H1 (cell line): ENCODE measurements around the gene MBTPS1. TPM values are rescaled to one million over a fixed set of nuclear protein-coding genes. Genes with fewer than 3 reads are reported as not detected.

ENCODE experiments used
- CTCF ChIA-PET: fragments of 300-600 bp; sonication (Branson Sonifier 250); formaldehyde crosslinking; loops from one replicate; lab custom pipeline; 2021; ENCODE audit not compliant: partially characterized antibody; lab: Charles Lee
- POLR2A ChIA-PET: fragments of 300-600 bp; sonication (Branson Sonifier 250); formaldehyde crosslinking; loops from one replicate; lab custom pipeline; 2021; ENCODE audit warnings: inconsistent platforms; ENCODE audit not compliant: partially characterized antibody; lab: Charles Lee
- DNase-seq, 2 experiments: peaks; one replicate each; pipeline versions ENCODE4 v3.0.0 to v3.0.0-alpha.2; 2010 to 2022; ENCODE audit warnings: low spot score in 2 of 2, low read depth in 1 of 2, mixed read lengths in 1 of 2
- FAIRE-seq: peaks from 2 replicates; lab custom pipeline; 2011; peaks lifted over from hg19 to GRCh38; lab: Jason Lieb, UNC
- H2AFZ ChIP-seq: 2 replicates; pipeline ENCODE4 v1.8.1; 2012; ENCODE audit warnings: low read length, inconsistent platforms
- H2AK5ac ChIP-seq: 2 replicates; pipeline ENCODE4 v1.6.1; 2013; ENCODE audit warnings: low read depth, low read length
- H2BK120ac ChIP-seq: replicated peaks from 2 replicates; pipeline ENCODE3; 2013; ENCODE audit warnings: low read depth, low read length, inconsistent platforms
- H2BK12ac ChIP-seq: 2 replicates; pipeline ENCODE4 v1.6.1; 2013; ENCODE audit warnings: low read depth, low read length
- H2BK15ac ChIP-seq: 2 replicates; pipeline ENCODE4 v1.6.1; 2013; ENCODE audit warnings: low read length
- H2BK20ac ChIP-seq: 2 replicates; pipeline ENCODE4 v1.6.1; 2013; ENCODE audit warnings: low read length
- H2BK5ac ChIP-seq: 2 replicates; pipeline ENCODE4 v1.6.1; 2013; ENCODE audit warnings: low read depth, low read length
- H3K14ac ChIP-seq: 2 replicates; pipeline ENCODE4 v1.6.1; 2013; ENCODE audit warnings: inconsistent platforms; ENCODE audit not compliant: insufficient read length
- H3K18ac ChIP-seq: 2 replicates; pipeline ENCODE4 v1.6.1; 2013; ENCODE audit warnings: low read length; ENCODE audit errors: extremely low read depth
- H3K23ac ChIP-seq: 2 replicates; pipeline ENCODE4 v1.6.1; 2013; ENCODE audit warnings: inconsistent platforms; ENCODE audit not compliant: insufficient read length
- H3K23me2 ChIP-seq: 2 replicates; pipeline ENCODE4 v1.6.1; 2013; ENCODE audit warnings: low read depth, low read length
- H3K27ac ChIP-seq: 2 replicates; pipeline ENCODE4 v1.6.1; 2011; ENCODE audit warnings: low read depth, low read length, inconsistent platforms
- H3K27me3 ChIP-seq, 4 experiments: replicated peaks in 1 of 4; 1 replicate in 1 of 4; 2 replicates in 3 of 4; pipeline versions ENCODE4 v1.6.1 to v1.8.1; 2011 to 2013; ENCODE audit warnings: low read length in 3 of 4, mild to moderate bottlenecking in 3 of 4, inconsistent platforms in 2 of 4, mixed read lengths in 2 of 4, moderate library complexity in 1 of 4; ENCODE audit not compliant: control insufficient read depth in 3 of 4, insufficient read depth in 3 of 4; ENCODE audit errors: extremely low read depth in 1 of 4
- H3K36me3 ChIP-seq, 4 experiments: 2 replicates each; pipeline versions ENCODE4 v1.6.1 to v1.8.1; 2011 to 2013; ENCODE audit warnings: mild to moderate bottlenecking in 4 of 4, low read length in 3 of 4, moderate library complexity in 2 of 4, control low read depth in 1 of 4, inconsistent platforms in 1 of 4; ENCODE audit not compliant: insufficient read depth in 4 of 4, control insufficient read depth in 2 of 4
- H3K4ac ChIP-seq: replicated peaks from 2 replicates; pipeline ENCODE3; 2013; ENCODE audit warnings: low read length, low read depth, mixed read lengths, inconsistent platforms; ENCODE audit not compliant: insufficient read length
- H3K4me1 ChIP-seq, 4 experiments: replicated peaks in 1 of 4; 1 replicate in 1 of 4; 2 replicates in 3 of 4; pipeline versions ENCODE4 v1.6.1 to v1.8.1; 2011 to 2013; ENCODE audit warnings: low read length in 3 of 4, inconsistent platforms in 2 of 4, mixed read lengths in 1 of 4; ENCODE audit not compliant: insufficient read depth in 4 of 4, control insufficient read depth in 3 of 4
- H3K4me2 ChIP-seq, 2 experiments: 2 replicates each; pipeline versions ENCODE4 v1.6.1 to v1.8.1; 2011 to 2013; ENCODE audit warnings: low read depth in 2 of 2, low read length in 2 of 2, control low read depth in 1 of 2, inconsistent platforms in 1 of 2, mild to moderate bottlenecking in 1 of 2; ENCODE audit not compliant: insufficient read depth in 1 of 2
- H3K4me3 ChIP-seq, 4 experiments: fragments of 200-600, 300-600 bp in 1 of 4; sonication (generic), shearing (Covaris generic), sonication (Bioruptor Twin) in 1 of 4; 2 replicates each; pipeline versions ENCODE4 v1.5.1 to v1.8.1; 2011 to 2016; ENCODE audit warnings: low read length in 4 of 4, low read depth in 3 of 4, control low read depth in 2 of 4, inconsistent platforms in 2 of 4, mild to moderate bottlenecking in 2 of 4, mixed read lengths in 1 of 4, moderate library complexity in 1 of 4; ENCODE audit not compliant: insufficient read depth in 2 of 4; ENCODE audit errors: extremely low read depth in 1 of 4
- H3K56ac ChIP-seq: replicated peaks from 2 replicates; pipeline ENCODE3; 2013; ENCODE audit warnings: low read depth, mild to moderate bottlenecking, mixed read lengths, low read length, inconsistent platforms; ENCODE audit not compliant: insufficient read length
- H3K79me1 ChIP-seq: 2 replicates; pipeline ENCODE4 v1.6.1; 2013; ENCODE audit warnings: low read depth, low read length, control low read depth
- H3K79me2 ChIP-seq, 2 experiments: 2 replicates each; pipeline versions ENCODE4 v1.6.1 to v1.8.1; 2012 to 2013; ENCODE audit warnings: low read length in 2 of 2, mild to moderate bottlenecking in 2 of 2, inconsistent platforms in 1 of 2; ENCODE audit not compliant: insufficient read depth in 2 of 2, control insufficient read depth in 1 of 2
- H3K9ac ChIP-seq, 4 experiments: replicated peaks in 1 of 4; 1 replicate in 1 of 4; 2 replicates in 3 of 4; pipeline versions ENCODE4 v1.6.1 to v1.8.1; 2011 to 2013; ENCODE audit warnings: low read depth in 3 of 4, low read length in 3 of 4, control low read depth in 2 of 4, mild to moderate bottlenecking in 2 of 4, moderate library complexity in 2 of 4, inconsistent platforms in 1 of 4; ENCODE audit errors: extremely low read depth in 1 of 4
- H3K9me3 ChIP-seq, 2 experiments: 2 replicates each; pipeline versions ENCODE4 v1.6.1 to v1.8.1; 2012 to 2013; ENCODE audit warnings: mild to moderate bottlenecking in 2 of 2, moderate library complexity in 2 of 2, control low read depth in 1 of 2, inconsistent platforms in 1 of 2, low read depth in 1 of 2, low read length in 1 of 2, mixed read lengths in 1 of 2; ENCODE audit not compliant: insufficient read depth in 2 of 2
- H4K20me1 ChIP-seq, 2 experiments: replicated peaks in 1 of 2; 2 replicates each; pipeline versions ENCODE3 to v1.8.1; 2011 to 2013; ENCODE audit warnings: inconsistent platforms in 2 of 2, low read length in 2 of 2, mild to moderate bottlenecking in 1 of 2; ENCODE audit not compliant: insufficient read depth in 2 of 2, control insufficient read depth in 1 of 2
- H4K5ac ChIP-seq: 2 replicates; pipeline ENCODE4 v1.6.1; 2013; ENCODE audit warnings: low read length, low read depth, mixed read lengths, inconsistent platforms; ENCODE audit not compliant: insufficient read length
- H4K8ac ChIP-seq: 2 replicates; pipeline ENCODE4 v1.8.0; 2013; ENCODE audit warnings: mild to moderate bottlenecking, moderate library complexity, low read length, inconsistent platforms; ENCODE audit not compliant: insufficient read depth; ENCODE audit errors: extremely low read depth
- H4K91ac ChIP-seq: replicated peaks from 2 replicates; pipeline ENCODE3; 2013; ENCODE audit warnings: low read length, mixed read lengths, inconsistent platforms; ENCODE audit not compliant: insufficient read length
- CEBPB ChIP-seq: IDR thresholded peaks from 2 replicates; pipeline ENCODE4 v1.6.1; 2012; ENCODE audit warnings: low read depth, low read length
- SIN3A ChIP-seq, 2 experiments: IDR thresholded peaks in 1 of 2; conservative IDR thresholded peaks in 1 of 2; 2 replicates each; pipeline ENCODE4 v1.6.1; 2011 to 2012; ENCODE audit warnings: low read length in 2 of 2, improper control_type of control experiment in 1 of 2, low read depth in 1 of 2, mild to moderate bottlenecking in 1 of 2
- SUZ12 ChIP-seq: fragments of 200-600 bp; sonication (generic); IDR thresholded peaks from 2 replicates; pipeline ENCODE4 v1.6.1; 2012; ENCODE audit warnings: mild to moderate bottlenecking, inconsistent platforms, low read length, moderate library complexity, mixed read lengths
- TAF7 ChIP-seq: optimal IDR thresholded peaks from 2 replicates; pipeline ENCODE3; 2011; ENCODE audit warnings: low read depth, mild to moderate bottlenecking, inconsistent platforms, low read length, moderate library complexity, borderline replicate concordance
- YY1 ChIP-seq: IDR thresholded peaks from 2 replicates; pipeline ENCODE4 v1.6.1; 2011; ENCODE audit warnings: low read depth, mild to moderate bottlenecking, low read length
- WGBS, 2 experiments: shearing (Covaris generic) in 1 of 2; methylation state at CpG; one replicate each; pipeline versions ENCODE4 v1.1.6 to v1.1.7; 2013 to 2015; ENCODE audit warnings: low lambda C conversion rate in 2 of 2, mixed read lengths in 2 of 2, inconsistent platforms in 1 of 2, low coverage in 1 of 2, missing lambda C conversion rate in 1 of 2; ENCODE audit not compliant: insufficient replicate concordance in 2 of 2, insufficient coverage in 1 of 2, insufficient read length in 1 of 2; ENCODE audit errors: extremely low coverage in 1 of 2, missing lambda C conversion rate in 1 of 2; 5-methylcytosine and 5-hydroxymethylcytosine counted together
- polyA plus RNA-seq, 7 experiments: library from polyadenylated mRNA; depleted of rRNA in 3 of 7; stranded (reverse) in 5 of 7; unstranded in 2 of 7; fragments of >200 nt in 5 of 7; fragments of 200-250 nt in 2 of 7; gene quantifications; 1 replicate in 5 of 7; 2 replicates in 1 of 7; 4 replicates in 1 of 7; pipeline versions ENCODE4 v1.2.1 to v1.2.3, GENCODE V29; 2011 to 2013; ENCODE audit warnings: missing spikeins in 2 of 7, mixed read lengths in 2 of 7
- total RNA-seq: library from RNA; stranded (reverse); fragmentation: NEBNext Ultra II Directional; extraction: Animal tissue kit (Norgen Biotek cat#: 25700); gene quantifications from 2 replicates; pipeline ENCODE4 v1.2.1, GENCODE V29; 2021
- TF ChIP-seq, protein P1 (sequence below): IDR thresholded peaks from 2 replicates; pipeline ENCODE4 v1.6.1; 2012; ENCODE audit warnings: inconsistent platforms

The MBTPS1 gene
- total and polyA plus RNA-seq, 2 of the 8 experiments (the other 6 are each of a cell fraction or from before 2014, with no cell fraction given), result 30.6 to 53.3 TPM

DNA sequence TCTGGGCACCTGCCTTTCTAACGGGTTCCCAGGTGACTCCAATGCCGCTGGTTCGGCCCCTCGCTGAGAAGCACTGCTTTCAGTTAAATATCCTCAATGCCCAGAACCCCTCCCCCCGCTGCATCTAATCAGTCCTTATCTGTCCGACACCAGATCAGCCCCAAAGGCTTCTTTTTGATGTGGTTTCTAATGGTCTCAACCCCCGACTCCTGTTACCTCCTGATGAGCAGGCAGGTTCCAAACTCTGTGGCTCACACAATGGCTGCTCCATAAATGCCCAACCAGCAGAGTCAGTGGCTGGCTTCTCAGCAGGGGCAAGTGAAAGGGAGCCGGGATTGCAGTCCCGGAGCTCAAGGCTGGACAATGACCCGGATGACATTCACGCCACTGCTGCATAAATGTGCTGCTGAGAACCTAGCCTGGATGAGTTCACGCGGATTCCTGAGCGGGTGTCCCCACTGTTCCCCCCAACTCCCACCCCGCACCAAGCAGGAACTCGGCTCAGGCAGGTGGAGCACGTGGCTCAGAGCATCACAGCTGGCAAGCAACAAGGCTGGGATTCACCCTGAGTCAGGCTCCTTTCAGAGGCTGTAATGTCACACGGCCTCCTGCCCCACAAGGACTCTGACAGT lies 73.1 kb downstream of the MBTPS1 start:
- CTCF ChIA-PET, result interaction anchor here (0.7 to 12.8 kb wide), 25 partner anchors 8 to 156 kb away, joined by 3 to 267 read pairs (median 6); partner anchors contain the start of genes MBTPS1 and OSGIN1
- 82% methylated on average over 18 of the region's 18 CpGs; no CpG with 5 or more reads in 1 of the 2 experiments for WGBS, 2 experiments
- no peak overlapping the region for H2BK12ac ChIP-seq

More for the DNA sequence above, 73.1 kb downstream of the MBTPS1 start:
- H3K56ac ChIP-seq, result no peak overlapping the region
- no peak overlapping the region for H2BK15ac ChIP-seq
- no peaks in the 10 kb centered on the region for H3K79me1 ChIP-seq
- H3K4me3 ChIP-seq, result 0 out of 8 replicates have a peak overlapping the region, but pooled peaks of 1 of the 4 experiments have one; percentile 5
- no peak overlapping the region for H3K9ac ChIP-seq
- H4K91ac ChIP-seq, result no peak overlapping the region
- no peak overlapping the region for H3K14ac ChIP-seq
- no peak overlapping the region for H3K18ac ChIP-seq
- peaks cover 0 to 12% (median 9%) of the 10 kb centered on the region in 4 experiments; a peak in 6 of 7 replicates for H3K4me1 ChIP-seq
- FAIRE-seq (no peak), DNase-seq (no peak)
- no peaks in the 10 kb centered on the region for H3K9me3 ChIP-seq
- H4K8ac ChIP-seq, result no peak overlapping the region; the same call in 1 of the 2 replicates
- no peak overlapping the region for H3K23ac ChIP-seq
- no peak overlapping the region for H2BK5ac ChIP-seq
- H2AK5ac ChIP-seq, result no peak overlapping the region
- no peaks in the 10 kb centered on the region for H3K23me2 ChIP-seq
- POLR2A ChIA-PET, result interaction anchor here (0.9 to 2.2 kb wide), 6 partner anchors 12 to 90 kb away, joined by 3 to 10 read pairs (median 4); partner anchors contain the start of genes MBTPS1 and OSGIN1
- no peak overlapping the region for H3K4ac ChIP-seq
- H3K4me2 ChIP-seq, result no peak overlapping the region; a peak in 1 of 4 replicates
- no peaks in the 10 kb centered on the region; a peak in 1 of 7 replicates for H3K27me3 ChIP-seq
- H3K79me2 ChIP-seq, result no peaks in the 10 kb centered on the region
- H2AFZ ChIP-seq, result no peak overlapping the region
- H3K27ac ChIP-seq, result no peak overlapping the region
- no peaks in the 10 kb centered on the region for H4K20me1 ChIP-seq
- H2BK20ac ChIP-seq, result no peak overlapping the region
- no peak overlapping the region for H4K5ac ChIP-seq
- no peaks in the 10 kb centered on the region for H3K36me3 ChIP-seq
- no peak overlapping the region for H2BK120ac ChIP-seq
- TF ChIP-seq SUZ12 (no peak), SIN3A (conservative IDR thresholded peaks at IDR 0.05 in 1 of 2, IDR thresholded peaks at IDR 0.05 in 1 of 2; ENCODE audit: low read depth in 1 of 2, low read length in 2 of 2) (no peak), TAF7 (no peak), YY1 (0 out of 2 replicates have a peak, but pooled peaks have one; percentile 11), CEBPB (no peak)
- TF ChIP-seq, protein P1, sequence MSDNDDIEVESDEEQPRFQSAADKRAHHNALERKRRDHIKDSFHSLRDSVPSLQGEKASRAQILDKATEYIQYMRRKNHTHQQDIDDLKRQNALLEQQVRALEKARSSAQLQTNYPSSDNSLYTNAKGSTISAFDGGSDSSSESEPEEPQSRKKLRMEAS, result 0 out of 2 replicates have a peak, but pooled peaks have one; percentile 15
